ENCODE results near the gene UCN.
"Not testable (repeated sequence)": the region's sequence is repeated elsewhere in the genome, so short reads cannot be mapped to it uniquely, and the experiment has no call there.

Gene UCN, protein sequence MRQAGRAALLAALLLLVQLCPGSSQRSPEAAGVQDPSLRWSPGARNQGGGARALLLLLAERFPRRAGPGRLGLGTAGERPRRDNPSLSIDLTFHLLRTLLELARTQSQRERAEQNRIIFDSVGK

GRCh38 chr2:27308359-27308881 is at the start of gene UCN:
Gene UCN, minus strand, starts transcription at chr2:27308445. Its CDS starts 550 bp downstream, at chr2:27307895.
- no peak for DNase-seq

DNA sequence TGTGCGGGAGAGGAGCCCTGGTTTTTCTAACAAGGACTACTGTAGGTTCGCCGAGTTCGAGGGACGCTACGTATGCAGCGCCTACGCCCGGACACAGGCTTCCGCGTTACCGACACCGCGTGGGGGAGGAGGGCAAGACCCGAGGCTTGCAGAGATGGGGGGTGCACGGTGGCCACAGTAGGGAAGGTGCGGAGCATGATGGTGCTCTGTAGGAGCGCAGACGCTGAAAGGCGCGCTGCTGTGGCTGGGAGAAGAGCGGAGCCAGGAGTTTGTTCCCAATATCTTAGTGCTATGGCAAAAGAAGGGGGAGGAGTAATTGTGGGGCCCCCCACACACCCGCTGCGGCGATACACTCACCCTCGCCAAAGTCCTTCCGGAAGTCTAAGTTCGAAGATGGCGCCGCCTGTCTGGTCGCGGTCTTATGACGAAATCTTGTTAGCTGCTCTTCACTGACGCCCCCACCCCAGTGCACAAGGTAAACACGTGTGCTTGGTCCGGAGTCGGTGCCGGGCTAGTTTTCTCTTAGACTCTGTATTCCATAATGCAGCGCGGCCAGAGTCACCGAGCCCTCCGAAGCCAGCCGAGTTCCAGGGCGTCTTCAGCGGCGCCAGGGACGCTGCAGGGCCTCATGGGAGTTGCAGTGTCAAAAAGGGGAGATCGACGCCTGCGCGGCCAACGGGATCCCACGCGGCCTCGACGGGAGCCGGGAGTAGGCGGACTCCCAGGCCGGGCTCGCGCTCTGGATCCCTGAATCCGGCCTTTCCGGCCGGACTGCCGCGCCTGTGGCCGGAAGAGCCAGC is 48.3 kb upstream of the UCN start, which contains the start of gene GTF3C2:
TSS of gene GTF3C2 (minus strand) at position 383 of the 800 bp plus-strand sequence. CDS start 13,210 bp downstream, outside the sequence.
- peak; percentile 96 to 97 (median 97) for DNase-seq

GRCh38 chr2:27356056-27356381 is 47.8 kb upstream of the UCN start:
- peak; percentile 79 to 87 (median 83) for DNase-seq

- no peak for DNase-seq
These were observed 46.3 kb upstream of the UCN start for GRCh38 chr2:27354597-27354927.

- DNase-seq = no peak
These were observed 45.7 kb upstream of the UCN start for GRCh38 chr2:27353762-27354596.

DNA sequence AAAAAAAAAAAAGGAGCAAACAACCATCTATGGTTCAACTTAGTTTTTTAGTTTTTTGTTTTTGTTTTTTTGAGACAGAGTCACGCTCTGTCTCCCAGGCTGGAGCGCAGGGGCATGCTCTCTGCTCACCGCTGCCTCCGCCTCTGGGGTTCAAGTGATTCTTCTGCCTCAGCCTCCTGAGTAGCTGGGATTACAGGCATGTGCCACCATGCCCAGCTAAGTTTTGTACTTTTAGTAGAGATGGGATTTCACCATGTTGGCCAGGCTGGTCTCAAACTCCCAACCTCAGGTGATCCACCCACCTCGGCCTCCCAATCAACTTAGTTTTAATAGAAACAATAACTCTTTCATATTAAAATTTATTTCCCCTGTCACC is 45.1 kb upstream of the UCN start:
- not testable (repeated sequence) for DNase-seq

GRCh38 chr2:27351802-27352598 is 43.8 kb upstream of the UCN start:
- DNase-seq = no peak

DNA sequence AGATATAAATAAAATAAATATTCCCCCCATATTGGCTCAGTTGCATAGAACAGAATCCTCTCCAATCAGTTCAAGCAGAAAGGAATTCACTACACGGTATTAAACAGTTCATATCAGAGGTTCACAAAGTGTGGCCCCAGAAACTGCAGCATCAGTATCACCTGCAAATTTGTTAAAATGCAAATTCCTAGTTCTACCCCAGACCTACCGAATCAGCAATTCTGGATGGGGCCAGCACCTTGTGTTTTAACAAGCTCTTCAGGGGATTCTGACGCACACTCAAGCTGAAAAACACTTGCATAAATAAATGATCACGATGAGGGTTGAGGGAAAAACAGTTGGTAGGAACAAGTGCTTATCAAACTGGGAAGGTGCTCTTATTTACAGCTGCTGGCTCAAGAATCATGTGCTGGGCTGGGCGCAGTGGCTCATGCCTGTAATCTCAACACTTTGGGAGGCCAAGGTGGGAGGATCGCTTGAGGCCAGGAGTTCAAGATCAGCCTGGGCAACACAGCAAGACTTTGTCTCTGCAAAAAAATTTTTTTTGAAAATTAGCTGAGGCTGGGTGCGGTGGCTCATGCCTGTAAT is 42.0 kb upstream of the UCN start:
- DNase-seq = no peak

DNA sequence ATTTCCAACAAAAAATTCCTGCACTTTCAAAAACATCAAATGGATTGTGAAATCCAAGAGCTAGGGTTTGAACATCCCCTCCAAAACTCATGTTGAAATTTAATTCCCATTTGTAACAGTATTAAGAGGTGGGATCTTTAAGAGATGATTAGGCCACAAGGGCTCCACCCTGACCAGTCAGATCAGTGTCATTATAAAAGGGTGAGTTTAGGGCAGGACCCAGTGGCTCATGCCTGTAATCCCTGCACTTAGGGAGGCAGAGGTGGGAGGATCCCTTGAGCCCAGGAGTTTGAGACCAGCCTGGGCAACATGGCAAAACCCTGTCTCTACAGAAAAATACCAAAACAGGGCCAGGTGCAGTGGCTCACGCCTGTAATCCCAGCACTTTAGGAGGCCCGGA is 39.4 kb upstream of the UCN start:
- DNase-seq = no peak

DNA sequence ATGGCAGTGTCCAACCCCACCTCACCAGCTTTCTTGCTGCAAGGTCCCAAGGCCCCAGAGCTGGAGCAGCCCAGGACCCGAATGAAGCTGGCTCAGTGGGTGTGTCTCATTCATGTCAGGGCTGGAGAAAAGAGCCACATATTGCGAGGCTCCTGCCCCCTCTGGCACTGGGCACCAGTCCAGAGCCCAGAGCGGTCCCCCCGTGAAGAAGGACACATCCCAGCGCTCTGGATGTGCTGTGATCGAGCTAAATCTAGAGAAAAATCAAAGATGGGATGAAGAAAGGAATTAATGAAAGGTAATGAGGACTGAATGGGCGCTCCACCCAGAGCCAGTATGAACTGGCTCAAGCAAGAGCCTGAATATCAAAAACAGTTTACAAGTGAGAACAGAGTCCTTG is 27.9 kb upstream of the UCN start:
- DNase-seq = no peak

GRCh38 chr2:27335311-27335710 is 27.1 kb upstream of the UCN start:
- no peak for DNase-seq

DNA sequence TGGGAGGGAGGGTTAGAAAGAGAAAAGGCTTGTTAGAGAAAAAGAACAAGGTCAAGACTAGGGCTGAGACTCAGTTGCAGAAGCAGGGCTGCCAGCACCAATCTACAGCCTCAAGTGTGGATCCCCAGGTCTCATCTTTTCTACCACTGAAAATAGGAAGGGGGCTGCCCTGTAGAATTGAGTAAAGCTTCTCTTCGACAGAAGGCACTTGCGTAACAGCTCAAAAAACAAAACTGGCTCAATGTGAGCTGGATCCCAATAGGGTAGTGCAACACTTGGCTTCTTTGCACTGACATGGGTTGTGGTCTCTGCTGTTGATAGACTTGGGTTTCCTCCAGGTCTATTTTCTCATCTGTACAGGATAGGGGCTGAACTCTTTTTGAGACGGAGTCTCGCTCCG is 16.5 kb upstream of the UCN start:
- no peak for DNase-seq

GRCh38 chr2:27323596-27324285 is 15.5 kb upstream of the UCN start:
- DNase-seq = no peak

DNA sequence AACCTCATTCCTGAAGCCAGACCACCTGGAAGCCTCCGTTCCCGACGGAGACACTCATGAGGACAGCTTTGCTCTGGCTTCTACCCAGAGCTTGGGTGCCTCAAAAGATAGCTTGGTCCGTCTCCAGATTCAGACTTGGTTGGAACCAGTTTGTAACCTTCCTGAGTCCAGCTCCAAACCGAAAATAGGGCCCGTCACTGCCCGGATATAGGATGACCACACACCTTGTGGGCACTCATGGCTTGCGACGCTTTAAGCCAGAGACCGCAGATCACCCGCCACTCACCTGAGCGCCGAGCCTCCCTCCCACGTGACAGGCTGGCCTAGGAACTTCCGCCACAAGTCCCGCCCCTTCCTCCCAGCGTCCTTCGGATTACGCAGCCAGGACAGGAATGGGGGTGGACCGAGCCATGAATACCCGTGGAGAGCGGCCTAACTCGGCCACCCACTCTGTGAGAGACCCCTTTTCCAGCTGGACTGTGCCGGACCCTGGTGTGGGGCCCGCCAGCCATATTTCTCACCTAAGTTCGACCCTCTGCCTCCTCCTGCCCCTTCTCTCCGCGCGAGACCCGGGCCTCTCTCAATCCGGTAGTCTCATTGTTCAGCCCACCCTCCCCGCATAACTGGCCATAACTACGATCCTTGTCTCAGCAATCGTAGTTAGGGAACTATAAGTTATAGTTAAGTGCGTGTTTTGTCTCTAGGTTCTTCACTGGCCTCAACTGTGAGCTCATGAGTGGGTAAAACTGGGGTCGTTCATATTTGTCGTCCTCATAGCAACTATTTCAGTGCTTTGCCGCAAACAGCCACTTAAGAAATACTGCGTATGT is 14.7 kb upstream of the UCN start, which contains the start of gene MPV17:
TSS of gene MPV17 (minus strand) at position 332 of the 830 bp plus-strand sequence. CDS start 580 bp downstream, outside the sequence.
- DNase-seq = peak; percentile 83 to 91 (median 89)

DNA sequence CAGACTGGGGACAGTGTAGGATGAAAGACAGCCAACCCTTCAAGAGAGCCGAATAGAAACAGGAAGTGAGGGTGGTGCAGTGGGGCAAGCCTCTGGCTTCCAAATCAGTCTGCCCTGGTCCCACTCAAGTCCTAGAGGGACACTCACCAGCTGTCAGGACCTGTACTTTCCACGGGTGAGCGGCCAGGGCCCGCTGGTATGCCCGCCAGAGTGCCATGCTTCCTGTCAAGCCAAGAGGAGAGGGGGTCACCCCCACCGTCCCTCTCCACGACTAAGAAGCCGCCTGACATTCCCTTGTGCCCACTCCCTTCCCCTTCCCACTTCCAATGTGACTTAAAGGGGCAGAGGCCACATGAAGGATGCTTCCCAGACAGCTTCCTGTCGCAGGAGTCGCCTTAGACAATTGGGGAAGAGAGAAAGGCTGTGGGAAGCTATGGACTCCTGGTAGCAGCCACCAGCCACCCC is 14.1 kb upstream of the UCN start:
- peak; percentile 54 to 66 (median 55) for DNase-seq

DNA sequence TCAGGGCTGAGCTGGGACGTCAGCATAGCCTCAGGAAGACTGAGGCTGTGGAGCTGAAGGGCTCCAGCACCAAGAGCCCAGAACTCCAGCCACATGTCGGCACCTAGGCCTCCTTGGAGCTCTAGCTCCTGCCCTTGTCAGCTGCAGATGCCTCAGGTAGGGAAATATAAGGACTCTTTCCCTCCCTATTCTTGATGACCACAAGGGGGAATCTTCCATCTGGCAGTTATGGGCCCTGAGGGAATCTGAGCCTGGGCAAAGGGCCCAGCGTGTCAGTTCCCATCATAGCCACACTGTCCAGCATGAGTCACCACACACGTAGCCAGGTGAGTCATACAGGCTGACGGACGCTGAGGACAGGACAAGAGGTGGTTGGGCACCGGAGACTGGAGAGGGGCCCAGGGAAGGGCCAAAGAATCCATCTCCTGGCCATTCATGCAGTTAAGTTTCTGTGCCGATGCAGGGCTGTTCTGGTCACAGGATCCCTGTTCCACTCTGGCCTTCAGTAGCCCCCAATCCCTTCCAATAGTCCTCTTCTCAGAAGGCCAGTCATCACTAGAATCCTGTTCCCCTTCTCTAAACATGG is 12.8 kb upstream of the UCN start:
- peak; percentile 59 to 76 (median 73) for DNase-seq

GRCh38 chr2:27319839-27320238 is 11.6 kb upstream of the UCN start:
- DNase-seq = not testable (repeated sequence)

GRCh38 chr2:27316655-27317412 is 8.6 kb upstream of the UCN start:
- peak; percentile 44 to 51 (median 46) for DNase-seq

GRCh38 chr2:27315122-27315521 is 6.9 kb upstream of the UCN start:
- no peak for DNase-seq
